ENCODE data around the gene ALK. TPM values are rescaled to one million over a fixed set of nuclear protein-coding genes. Genes with fewer than 3 reads are reported as not detected.

Gene ALK
- total and polyA plus RNA-seq, 7 donors: 0.31 to 2.9 (median 1.2) TPM; not detected in 1

GRCh38 chr2:29430382-29431112 is 490.8 kb downstream of the ALK start:
- Histone ChIP-seq H3K4me3 (no peak overlapping the region), H3K27me3 (no peaks in the 10 kb centered on the region), H3K4me1 (no peaks in the 10 kb centered on the region), H3K27ac (no peak overlapping the region), H3K9me3 (no peaks in the 10 kb centered on the region), H3K36me3 (no peaks in the 10 kb centered on the region)
- no peak for DNase-seq
- TF ChIP-seq CTCF (IDR thresholded peaks at IDR 0.05): no peak
- TF ChIP-seq POLR2AphosphoS5 (IDR thresholded peaks at IDR 0.05): no peak
- TF ChIP-seq POLR2A (IDR thresholded peaks at IDR 0.05): no peak
- TF ChIP-seq EP300 (IDR thresholded peaks at IDR 0.05): no peak
- intact Hi-C loops (cut with DNase I): no loop called here
- WGBS, 2 donors: 58 to 76% methylated on average over 4 of the region's 4 CpGs

DNA sequence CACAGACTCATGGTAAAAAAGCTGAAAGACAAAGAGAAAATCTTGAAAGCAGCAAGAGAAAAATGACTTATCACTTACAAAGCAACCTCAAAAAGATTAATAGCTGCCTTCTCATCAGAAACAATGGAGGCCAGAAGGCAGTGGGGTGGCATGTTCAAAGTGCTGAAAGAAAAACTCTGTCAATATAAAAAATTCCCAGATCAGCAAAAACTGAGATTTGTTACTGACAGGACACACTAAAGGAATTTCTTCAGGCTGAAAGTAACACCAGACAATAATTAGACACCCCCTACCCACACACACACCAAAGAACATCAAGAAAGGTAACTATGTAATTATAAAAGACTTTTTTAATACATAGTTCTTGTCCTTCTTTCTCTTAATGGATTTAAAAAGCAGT is 495.0 kb downstream of the ALK start:
- DNase-seq: no peak
- H3K27me3 ChIP-seq: no peaks in the 10 kb centered on the region
- no peak overlapping the region for H3K4me3 ChIP-seq
- TF ChIP-seq POLR2A (IDR thresholded peaks at IDR 0.05) (no peak), CTCF (IDR thresholded peaks at IDR 0.05) (no peak), POLR2AphosphoS5 (IDR thresholded peaks at IDR 0.05) (no peak), EP300 (IDR thresholded peaks at IDR 0.05) (no peak)
- no peaks in the 10 kb centered on the region for H3K9me3 ChIP-seq
- no peaks in the 10 kb centered on the region for H3K4me1 ChIP-seq
- intact Hi-C loops (cut with DNase I): no loop called here
- no peaks in the 10 kb centered on the region for H3K36me3 ChIP-seq
- H3K27ac ChIP-seq: no peak overlapping the region

DNA sequence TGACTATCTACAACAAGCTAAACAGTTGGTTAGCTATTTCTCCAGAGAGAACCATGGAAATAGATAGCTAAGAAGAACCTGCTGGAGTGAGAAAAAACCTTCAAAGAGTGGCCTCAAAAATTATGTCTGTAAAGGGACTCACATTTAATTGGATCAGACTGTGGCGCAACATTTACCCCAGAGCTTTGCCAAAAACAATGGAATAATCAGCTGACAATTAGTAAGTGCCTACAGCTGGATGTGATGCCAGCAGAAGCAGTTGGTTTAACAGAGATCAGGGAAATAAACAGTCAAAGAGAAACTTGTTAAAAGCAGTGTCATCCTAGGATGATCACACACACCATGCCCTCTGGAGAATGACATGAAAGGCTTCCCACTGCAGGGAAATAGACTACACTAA is 495.5 kb downstream of the ALK start:
- 94 to 96% methylated on average over 1 of the region's 1 CpG for WGBS, 2 donors

DNA sequence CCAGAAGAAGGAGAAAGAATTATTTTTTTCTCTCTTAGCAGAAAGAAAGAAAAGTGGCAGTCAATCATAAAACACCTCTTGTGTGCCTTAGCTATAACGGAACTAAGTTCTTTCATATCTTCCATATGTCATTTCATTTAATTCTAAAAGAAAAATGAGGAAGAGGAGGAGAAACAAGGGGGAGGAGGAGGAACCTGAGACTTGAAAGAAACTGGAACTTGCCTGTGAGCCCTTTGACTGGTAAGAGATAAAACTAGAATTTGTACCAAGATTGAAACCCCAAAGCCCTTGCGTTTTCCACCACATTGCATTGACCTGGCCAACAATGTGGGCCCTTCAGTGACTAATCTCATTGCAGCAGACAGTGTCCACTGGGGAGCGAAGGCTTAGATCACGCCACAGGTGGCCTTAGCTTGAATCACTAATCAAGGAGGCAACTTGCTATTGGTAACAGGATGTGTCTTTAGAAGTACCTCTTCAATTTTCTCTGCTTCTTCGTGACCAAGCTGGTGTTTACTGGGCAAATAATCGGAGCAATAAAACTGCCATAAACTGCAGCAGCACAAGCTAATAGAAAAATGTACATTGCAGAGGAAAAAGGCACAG is 498.2 kb downstream of the ALK start:
- no peaks in the 10 kb centered on the region for H3K27me3 ChIP-seq
- H3K36me3 ChIP-seq: no peaks in the 10 kb centered on the region
- intact Hi-C loops (cut with DNase I): no loop called here
- no peak overlapping the region for H3K4me3 ChIP-seq
- 15 to 45% methylated on average over 6 of the region's 6 CpGs for WGBS, 2 donors
- no peak for DNase-seq
- no peaks in the 10 kb centered on the region for H3K4me1 ChIP-seq
- no peaks in the 10 kb centered on the region for H3K9me3 ChIP-seq
- no peak overlapping the region for H3K27ac ChIP-seq
- TF ChIP-seq POLR2A (IDR thresholded peaks at IDR 0.05) (no peak), POLR2AphosphoS5 (IDR thresholded peaks at IDR 0.05) (no peak), CTCF (IDR thresholded peaks at IDR 0.05) (no peak), EP300 (IDR thresholded peaks at IDR 0.05) (no peak)

More for the DNA sequence above, 495.5 kb downstream of the ALK start:
- no peak overlapping the region for H3K27ac ChIP-seq
- TF ChIP-seq POLR2A (IDR thresholded peaks at IDR 0.05) (no peak), EP300 (IDR thresholded peaks at IDR 0.05) (no peak), POLR2AphosphoS5 (IDR thresholded peaks at IDR 0.05) (no peak), CTCF (IDR thresholded peaks at IDR 0.05) (no peak)
- no peak overlapping the region for H3K4me3 ChIP-seq
- no peaks in the 10 kb centered on the region for H3K27me3 ChIP-seq
- no peaks in the 10 kb centered on the region for H3K9me3 ChIP-seq
- H3K36me3 ChIP-seq: no peaks in the 10 kb centered on the region
- no peak for DNase-seq
- no peaks in the 10 kb centered on the region for H3K4me1 ChIP-seq
- intact Hi-C loops (cut with DNase I): no loop called here

Measured in sigmoid colon (tissue), 7 donors.